ENCODE measurements around the gene CFDP1. TPM values are rescaled to one million over a fixed set of nuclear protein-coding genes. Genes with fewer than 3 reads are reported as not detected.
"Not testable (repeated sequence)": the region's sequence is repeated elsewhere in the genome, so short reads cannot be mapped to it uniquely, and the experiment has no call there.

The CFDP1 gene
- polyA plus RNA-seq, 3 donors: 12.9 to 23.2 (median 19.0) TPM

- H3K4me2 ChIP-seq (replicated peaks; ENCODE audit: extremely low read depth, low read length, poor library complexity, severe bottlenecking): no peak overlapping the region
- peaks cover 22% of the 10 kb centered on the region for H4K20me1 ChIP-seq (ENCODE audit: insufficient read depth, low read length)
- peaks cover 25% of the 10 kb centered on the region for H3K79me2 ChIP-seq (ENCODE audit: insufficient read depth, low read length)
- no peak overlapping the region for H3K27ac ChIP-seq (ENCODE audit: low read depth in 1 of 2, low read length in 2 of 2)
- H3K9ac ChIP-seq (ENCODE audit: insufficient read depth, low read length, poor library complexity, severe bottlenecking): no peak overlapping the region
- H3K9me3 ChIP-seq (replicated peaks in 1 of 2; ENCODE audit: control insufficient read depth in 1 of 2, insufficient read depth in 1 of 2, low read length in 2 of 2): peaks cover 0 to 4% of the 10 kb centered on the region in 2 donors
- H3K4me3 ChIP-seq (replicated peaks in 1 of 3; ENCODE audit: low read depth in 2 of 3, low read length in 3 of 3): no peak overlapping the region
- no peak for DNase-seq
- WGBS (ENCODE audit: insufficient coverage): no CpG with 5 or more reads among the region's 2 CpGs
- H3K36me3 ChIP-seq (replicated peaks in 1 of 2; ENCODE audit: control insufficient read depth in 1 of 2, insufficient read depth in 2 of 2, low read length in 2 of 2): no peaks in the 10 kb centered on the region
- TF ChIP-seq, protein P1, sequence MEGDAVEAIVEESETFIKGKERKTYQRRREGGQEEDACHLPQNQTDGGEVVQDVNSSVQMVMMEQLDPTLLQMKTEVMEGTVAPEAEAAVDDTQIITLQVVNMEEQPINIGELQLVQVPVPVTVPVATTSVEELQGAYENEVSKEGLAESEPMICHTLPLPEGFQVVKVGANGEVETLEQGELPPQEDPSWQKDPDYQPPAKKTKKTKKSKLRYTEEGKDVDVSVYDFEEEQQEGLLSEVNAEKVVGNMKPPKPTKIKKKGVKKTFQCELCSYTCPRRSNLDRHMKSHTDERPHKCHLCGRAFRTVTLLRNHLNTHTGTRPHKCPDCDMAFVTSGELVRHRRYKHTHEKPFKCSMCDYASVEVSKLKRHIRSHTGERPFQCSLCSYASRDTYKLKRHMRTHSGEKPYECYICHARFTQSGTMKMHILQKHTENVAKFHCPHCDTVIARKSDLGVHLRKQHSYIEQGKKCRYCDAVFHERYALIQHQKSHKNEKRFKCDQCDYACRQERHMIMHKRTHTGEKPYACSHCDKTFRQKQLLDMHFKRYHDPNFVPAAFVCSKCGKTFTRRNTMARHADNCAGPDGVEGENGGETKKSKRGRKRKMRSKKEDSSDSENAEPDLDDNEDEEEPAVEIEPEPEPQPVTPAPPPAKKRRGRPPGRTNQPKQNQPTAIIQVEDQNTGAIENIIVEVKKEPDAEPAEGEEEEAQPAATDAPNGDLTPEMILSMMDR (IDR thresholded peaks at IDR 0.05): no peak
- Mint-ChIP-seq H3K36me3 (peaks cover 0 to 4% of the 10 kb centered on the region in 2 donors), H3K4me3 (no peak overlapping the region), H3K9me3 (peaks cover 0 to 12% (median 4%) of the 10 kb centered on the region in 7 donors), H3K27ac (peak overlapping the region in 1 of 7 donors; percentile 30), H3K4me1 (peaks cover 25% of the 10 kb centered on the region), H3K27me3 (ENCODE audit: low read depth in 3 of 3) (peaks cover 0 to 5% (median 3%) of the 10 kb centered on the region in 3 donors)
- intact Hi-C loops (cut with micrococcal nuclease): loop anchor here (5.0 to 10.0 kb wide), 2 partner anchors 51 to 158 kb away; partner anchors contain the start of gene ADAT1 (in 2 of the 2)
- peaks cover 25 to 36% of the 10 kb centered on the region in 2 donors for H3K4me1 ChIP-seq (ENCODE audit: control insufficient read depth in 1 of 2, insufficient read depth in 2 of 2, low read length in 2 of 2)
- H2AFZ ChIP-seq (ENCODE audit: insufficient read depth, low read depth, low read length, poor library complexity, severe bottlenecking): no peak overlapping the region
- H3K27me3 ChIP-seq (ENCODE audit: control insufficient read depth in 2 of 2, insufficient read depth in 2 of 2, low read length in 2 of 2): no peaks in the 10 kb centered on the region
Observed at GRCh38 chr16:75466760-75467159, 33.5 kb upstream of the CFDP1 start.

- Mint-ChIP-seq H3K9me3 (peaks cover 0 to 12% (median 4%) of the 10 kb centered on the region in 7 donors), H3K36me3 (peaks cover 10 to 16% of the 10 kb centered on the region in 2 donors), H3K27me3 (ENCODE audit: low read depth in 3 of 3) (peaks cover 0 to 3% (median 2%) of the 10 kb centered on the region in 3 donors), H3K4me3 (peak within 1 kb of the TSS; percentile 95 to 96), H3K27ac (peak within 1 kb of the TSS; percentile 89 to 97 (median 96)), H3K4me1 (peaks cover 29% of the 10 kb centered on the region)
- TF ChIP-seq, protein P1 (IDR thresholded peaks at IDR 0.05): peak; percentile 100
- Histone ChIP-seq H3K9me3 (replicated peaks in 1 of 2; ENCODE audit: control insufficient read depth in 1 of 2, insufficient read depth in 1 of 2, low read length in 2 of 2) (peaks cover 0 to 4% of the 10 kb centered on the region in 2 donors), H2AFZ (ENCODE audit: insufficient read depth, low read depth, low read length, poor library complexity, severe bottlenecking) (peak within 1 kb of the TSS; percentile 81), H3K4me3 (replicated peaks in 1 of 3; ENCODE audit: low read depth in 2 of 3, low read length in 3 of 3) (peak within 1 kb of the TSS; percentile 65 to 87 (median 78)), H3K27me3 (ENCODE audit: control insufficient read depth in 2 of 2, insufficient read depth in 2 of 2, low read length in 2 of 2) (no peaks in the 10 kb centered on the region), H3K9ac (ENCODE audit: insufficient read depth, low read length, poor library complexity, severe bottlenecking) (peak within 1 kb of the TSS; percentile 90), H4K20me1 (ENCODE audit: insufficient read depth, low read length) (peaks cover 46% of the 10 kb centered on the region), H3K79me2 (ENCODE audit: insufficient read depth, low read length) (peaks cover 50% of the 10 kb centered on the region), H3K4me2 (replicated peaks; ENCODE audit: extremely low read depth, low read length, poor library complexity, severe bottlenecking) (peak within 1 kb of the TSS; percentile 83), H3K27ac (ENCODE audit: low read depth in 1 of 2, low read length in 2 of 2) (peak within 1 kb of the TSS; percentile 88 to 94), H3K4me1 (ENCODE audit: control insufficient read depth in 1 of 2, insufficient read depth in 2 of 2, low read length in 2 of 2) (peaks cover 25 to 34% of the 10 kb centered on the region in 2 donors), H3K36me3 (replicated peaks in 1 of 2; ENCODE audit: control insufficient read depth in 1 of 2, insufficient read depth in 2 of 2, low read length in 2 of 2) (peaks cover 0 to 11% of the 10 kb centered on the region in 2 donors)
- DNase-seq: peak; percentile 99 to 100 (median 99)
- intact Hi-C loops (cut with micrococcal nuclease): loop anchor here (1.0 to 10.0 kb wide), 5 partner anchors 30 to 183 kb away; partner anchors contain the start of genes ADAT1 (in 2 of the 2), GABARAPL2 (in 1 of the 2), KARS1 (in 1 of the 2) and TERF2IP (in 1 of the 2)
- WGBS (ENCODE audit: insufficient coverage): under 1% methylated on average over 83 of the region's 89 CpGs
Observed at GRCh38 chr16:75464122-75464918, 31.0 kb upstream of the CFDP1 start, which contains the start of gene TMEM170A. TSS of gene TMEM170A (minus strand) at chr16:75464689. CDS start at chr16:75464600, 89 bp downstream.

DNA sequence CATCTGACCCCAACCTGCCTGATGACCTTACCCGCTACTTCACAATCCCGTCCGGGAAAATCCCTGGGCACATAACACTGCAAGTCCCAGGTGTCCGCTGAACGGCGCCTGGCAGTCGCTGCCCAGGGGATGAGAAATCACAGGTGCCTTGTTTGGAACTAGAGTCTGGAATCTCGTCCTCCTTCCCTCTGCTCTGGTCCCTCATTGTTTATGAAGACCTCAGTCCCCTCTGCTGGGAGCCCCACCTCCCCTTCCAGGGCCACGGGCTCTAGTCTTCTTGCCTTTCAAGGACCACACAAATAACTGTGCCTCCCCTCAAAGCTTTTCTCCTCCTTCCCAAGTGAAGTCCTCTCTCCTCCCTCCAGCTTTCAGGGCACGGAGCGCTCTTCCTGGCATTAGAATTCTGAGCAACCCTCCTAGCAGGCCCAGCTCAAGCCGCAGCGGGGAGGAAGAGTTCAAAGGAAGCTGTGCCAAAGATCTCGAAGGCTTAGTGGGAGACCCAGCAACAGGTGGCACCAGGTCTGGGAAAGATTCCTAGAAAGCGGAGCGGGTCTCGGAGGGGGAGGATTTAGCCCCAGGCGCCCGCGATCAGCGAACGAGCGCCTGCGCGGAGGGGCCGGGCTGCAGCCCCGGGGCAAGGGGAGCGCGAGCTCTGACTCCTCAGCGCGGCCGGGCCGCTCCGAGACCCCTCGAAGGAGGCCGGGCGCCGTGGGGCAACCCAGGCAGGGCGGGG lies 30.3 kb upstream of the CFDP1 start:
- H3K9me3 ChIP-seq (replicated peaks in 1 of 2; ENCODE audit: control insufficient read depth in 1 of 2, insufficient read depth in 1 of 2, low read length in 2 of 2); H3K9me3 Mint-ChIP-seq; H3K27me3 Mint-ChIP-seq (ENCODE audit: low read depth in 3 of 3); DNase-seq; H3K27me3 ChIP-seq (ENCODE audit: control insufficient read depth in 2 of 2, insufficient read depth in 2 of 2, low read length in 2 of 2): not testable (repeated sequence)
- H3K4me1 ChIP-seq (ENCODE audit: control insufficient read depth in 1 of 2, insufficient read depth in 2 of 2, low read length in 2 of 2): peaks cover 22 to 28% of the 10 kb centered on the region in 2 donors
- peak overlapping the region; percentile 90 for H3K9ac ChIP-seq (ENCODE audit: insufficient read depth, low read length, poor library complexity, severe bottlenecking)
- under 1% methylated on average over 21 of the region's 39 CpGs for WGBS (ENCODE audit: insufficient coverage)
- peak overlapping the region; percentile 95 to 96 for H3K4me3 Mint-ChIP-seq
- H3K36me3 ChIP-seq (replicated peaks in 1 of 2; ENCODE audit: control insufficient read depth in 1 of 2, insufficient read depth in 2 of 2, low read length in 2 of 2): peaks cover 0 to 11% of the 10 kb centered on the region in 2 donors
- peaks cover 54% of the 10 kb centered on the region for H4K20me1 ChIP-seq (ENCODE audit: insufficient read depth, low read length)
- H2AFZ ChIP-seq (ENCODE audit: insufficient read depth, low read depth, low read length, poor library complexity, severe bottlenecking): peak overlapping the region; percentile 81
- peaks cover 58% of the 10 kb centered on the region for H3K79me2 ChIP-seq (ENCODE audit: insufficient read depth, low read length)
- intact Hi-C loops (cut with micrococcal nuclease): loop anchor here (1.0 to 10.0 kb wide), 6 partner anchors 29 to 184 kb away; partner anchors contain the start of genes ADAT1 (in 2 of the 2), GABARAPL2 (in 1 of the 2), KARS1 (in 1 of the 2) and TERF2IP (in 1 of the 2)
- peak overlapping the region; percentile 65 to 87 (median 78) for H3K4me3 ChIP-seq (replicated peaks in 1 of 3; ENCODE audit: low read depth in 2 of 3, low read length in 3 of 3)
- peak overlapping the region; percentile 79 to 96 (median 88) for H3K27ac Mint-ChIP-seq
- peaks cover 10 to 16% of the 10 kb centered on the region in 2 donors for H3K36me3 Mint-ChIP-seq
- H3K27ac ChIP-seq (ENCODE audit: low read depth in 1 of 2, low read length in 2 of 2): peak overlapping the region in 1 of 2 donors; percentile 88
- H3K4me1 Mint-ChIP-seq: peaks cover 25% of the 10 kb centered on the region
- peak overlapping the region; percentile 83 for H3K4me2 ChIP-seq (replicated peaks; ENCODE audit: extremely low read depth, low read length, poor library complexity, severe bottlenecking)

Measured in CD14-positive monocyte (primary cell).